IPS-18c (cell line): ENCODE measurements around the gene RPS21.

Experiments
- H3K4me3 ChIP-seq: 2 replicates; pipeline ENCODE4 v1.7.0; 2013; ENCODE audit warnings: low read depth, mild to moderate bottlenecking, low read length, moderate library complexity; ENCODE audit not compliant: insufficient read depth
- H3K9me3 ChIP-seq: one replicate; pipeline ENCODE4 v1.6.1; 2013; ENCODE audit warnings: mild to moderate bottlenecking, low read length, moderate library complexity; ENCODE audit not compliant: control insufficient read depth, insufficient read depth

RPS21 gene

GRCh38 chr20:62351469-62352401 is 35.2 kb upstream of the RPS21 start:
- no peaks in the 10 kb centered on the region for H3K9me3 ChIP-seq
- no peak overlapping the region for H3K4me3 ChIP-seq

DNA sequence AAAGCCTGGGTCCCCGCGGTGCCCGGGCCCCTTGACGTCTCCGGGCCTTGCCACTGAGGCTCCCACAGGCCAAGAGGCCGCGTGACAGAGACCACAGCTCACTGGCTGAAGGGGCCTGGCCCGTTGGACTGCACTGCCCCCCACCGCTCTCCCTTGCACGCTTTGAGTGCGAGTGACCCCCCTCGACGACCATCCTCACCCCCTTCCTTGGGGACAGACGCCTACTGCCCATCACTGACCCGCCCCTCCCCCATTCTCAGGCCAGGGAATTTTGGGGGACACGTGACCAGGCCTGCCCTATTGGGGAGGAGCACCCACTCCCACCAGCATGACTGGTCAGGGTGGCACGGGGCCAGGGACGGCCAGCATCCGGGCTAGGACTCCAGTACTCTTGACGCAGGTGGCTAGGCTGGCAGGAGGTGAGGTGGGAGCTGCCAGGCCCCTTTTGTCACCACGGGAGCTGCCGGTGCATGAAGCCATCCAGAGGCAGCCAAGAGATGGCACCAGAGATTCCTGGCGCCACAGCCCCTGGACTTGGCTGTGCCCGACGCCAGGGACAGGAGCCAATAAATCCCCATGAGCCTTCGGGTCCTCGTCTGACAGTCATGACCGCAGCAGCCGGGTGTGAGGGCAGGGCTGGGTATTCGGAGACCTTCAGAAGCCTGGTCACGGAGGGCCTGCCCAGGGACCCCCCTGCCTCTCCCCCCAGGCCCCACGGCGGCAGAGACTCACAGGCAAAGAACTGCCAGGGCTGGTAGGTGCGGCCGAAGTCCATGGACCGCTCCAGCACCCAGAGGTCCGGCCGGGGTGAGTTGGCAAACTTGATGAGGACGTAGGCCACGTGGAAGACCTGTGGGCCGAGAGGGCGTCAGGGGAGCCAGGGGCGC is 34.3 kb upstream of the RPS21 start:
- Histone ChIP-seq H3K4me3 (no peak overlapping the region), H3K9me3 (no peaks in the 10 kb centered on the region)

DNA sequence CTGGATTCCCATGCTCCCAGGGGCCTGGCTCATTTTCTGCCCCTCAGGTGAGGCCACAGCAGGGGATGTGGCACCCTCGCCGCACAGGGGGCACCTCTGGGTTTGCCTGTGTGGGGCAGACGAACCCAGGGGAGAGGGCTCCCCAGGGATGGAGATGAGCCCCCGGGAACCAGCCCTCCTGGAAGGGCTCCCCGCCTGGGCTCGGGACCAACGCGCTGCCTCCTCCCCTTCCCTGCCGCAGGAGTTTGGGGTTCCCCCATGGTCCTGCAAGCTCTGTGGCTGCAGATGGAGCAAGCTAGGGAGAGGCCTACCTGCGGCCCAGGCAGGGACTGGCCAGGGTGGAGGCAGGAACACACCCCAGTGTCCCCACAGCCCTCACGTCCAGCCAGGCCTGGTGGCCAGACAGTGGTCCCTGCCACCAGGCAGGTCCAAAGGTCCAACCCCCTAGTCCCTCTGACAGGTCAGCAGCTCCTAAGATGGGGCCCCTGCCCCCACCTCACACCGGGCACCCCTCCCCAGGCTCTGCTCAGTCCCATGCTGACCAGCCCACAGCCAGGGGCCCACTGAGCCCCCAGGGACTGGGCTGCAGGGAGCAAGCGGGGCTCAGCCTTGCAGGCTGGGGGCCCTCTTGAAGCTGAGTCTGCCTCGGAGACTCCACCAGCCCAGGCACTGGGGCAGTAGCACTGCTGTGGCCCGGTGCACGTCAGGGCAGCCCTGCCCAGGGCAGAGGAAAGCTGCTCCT is 33.4 kb upstream of the RPS21 start:
- no peaks in the 10 kb centered on the region for H3K9me3 ChIP-seq
- H3K4me3 ChIP-seq: no peak overlapping the region

- Histone ChIP-seq H3K9me3 (no peaks in the 10 kb centered on the region), H3K4me3 (no peak overlapping the region)
These were observed 32.7 kb upstream of the RPS21 start for GRCh38 chr20:62354031-62354808.

GRCh38 chr20:62354811-62355341 is 32.0 kb upstream of the RPS21 start:
- peak overlapping the region; percentile 15; the same call in 1 of the 2 replicates for H3K4me3 ChIP-seq
- H3K9me3 ChIP-seq: no peaks in the 10 kb centered on the region

DNA sequence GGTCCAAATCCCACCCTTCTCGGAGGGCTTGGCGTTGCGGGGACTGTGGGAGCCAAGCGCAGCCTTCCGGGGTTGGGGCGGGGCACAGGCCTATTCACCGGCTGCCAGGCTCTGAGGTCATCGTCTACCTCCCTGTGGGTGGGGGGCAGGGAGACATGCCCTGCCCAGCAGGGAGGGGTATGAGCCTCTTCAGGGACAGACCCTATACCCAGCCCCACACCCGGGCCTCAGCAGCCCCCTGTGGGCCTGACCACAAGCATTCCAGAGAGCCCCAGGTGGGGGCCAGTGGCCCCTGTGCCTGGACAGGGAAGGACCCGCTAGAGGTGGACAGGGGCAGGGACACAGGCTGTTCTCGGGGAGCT is 31.4 kb upstream of the RPS21 start:
- H3K4me3 ChIP-seq: 0 out of 2 replicates have a peak overlapping the region, but pooled peaks have one; percentile 15
- H3K9me3 ChIP-seq: no peaks in the 10 kb centered on the region

GRCh38 chr20:62355878-62356588 is 30.9 kb upstream of the RPS21 start:
- H3K9me3 ChIP-seq: no peaks in the 10 kb centered on the region
- no peak overlapping the region for H3K4me3 ChIP-seq

DNA sequence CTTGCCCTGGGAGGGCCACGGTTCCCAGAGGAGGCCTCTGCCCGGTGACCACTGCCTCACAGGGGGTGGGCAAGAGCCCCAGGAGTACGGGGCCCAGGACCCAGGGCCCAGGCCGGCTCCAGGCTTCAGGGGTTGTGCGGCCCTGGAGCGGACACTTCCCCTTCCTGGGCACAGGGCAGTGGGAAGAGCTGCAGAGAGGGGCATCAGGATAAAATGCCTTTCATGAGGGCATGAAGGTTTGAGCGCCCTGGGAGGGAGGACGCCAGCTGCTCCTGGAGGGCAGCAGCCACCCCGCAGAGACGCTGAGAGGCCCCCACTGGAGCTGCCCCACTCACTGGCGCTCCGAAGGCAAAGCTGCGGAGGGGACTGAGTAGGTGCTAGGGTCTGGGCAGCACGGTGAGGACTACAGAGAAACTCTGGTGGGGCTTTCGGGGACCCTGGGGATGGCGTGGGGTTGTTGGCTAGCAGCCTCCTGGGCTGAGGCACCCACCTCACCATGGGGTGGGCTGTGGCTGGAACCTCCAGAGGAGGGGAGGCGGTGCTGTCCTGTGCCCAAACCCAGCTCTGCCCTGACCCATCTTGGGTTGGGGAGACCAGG is 30.2 kb upstream of the RPS21 start:
- no peaks in the 10 kb centered on the region for H3K9me3 ChIP-seq
- no peak overlapping the region for H3K4me3 ChIP-seq

DNA sequence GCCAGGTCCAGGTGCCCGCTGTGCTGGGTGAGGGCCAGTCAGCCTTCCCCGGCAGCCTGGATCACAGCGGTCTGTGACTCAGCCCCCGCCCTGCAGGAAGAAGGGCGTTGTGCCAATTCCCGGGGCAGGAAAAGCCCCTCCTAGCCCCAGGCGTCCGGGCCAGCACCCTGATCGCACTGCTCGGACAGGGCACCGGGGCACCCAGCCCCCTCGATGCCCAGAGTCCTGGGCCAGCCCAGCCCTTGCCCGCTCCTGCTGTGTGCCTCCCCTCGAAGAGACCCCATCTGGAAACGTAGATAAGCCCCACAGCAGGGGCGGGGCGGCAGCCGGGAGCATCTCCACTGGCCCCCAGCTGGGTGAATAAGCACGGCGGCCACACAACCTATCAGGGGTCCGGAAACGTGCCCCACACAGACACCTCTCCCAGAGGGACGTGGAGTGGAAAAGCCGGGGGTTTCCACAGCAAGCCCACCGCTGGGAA is 29.7 kb upstream of the RPS21 start:
- H3K4me3 ChIP-seq: no peak overlapping the region
- no peaks in the 10 kb centered on the region for H3K9me3 ChIP-seq

GRCh38 chr20:62357681-62358080 is 29.2 kb upstream of the RPS21 start:
- H3K4me3 ChIP-seq: no peak overlapping the region

DNA sequence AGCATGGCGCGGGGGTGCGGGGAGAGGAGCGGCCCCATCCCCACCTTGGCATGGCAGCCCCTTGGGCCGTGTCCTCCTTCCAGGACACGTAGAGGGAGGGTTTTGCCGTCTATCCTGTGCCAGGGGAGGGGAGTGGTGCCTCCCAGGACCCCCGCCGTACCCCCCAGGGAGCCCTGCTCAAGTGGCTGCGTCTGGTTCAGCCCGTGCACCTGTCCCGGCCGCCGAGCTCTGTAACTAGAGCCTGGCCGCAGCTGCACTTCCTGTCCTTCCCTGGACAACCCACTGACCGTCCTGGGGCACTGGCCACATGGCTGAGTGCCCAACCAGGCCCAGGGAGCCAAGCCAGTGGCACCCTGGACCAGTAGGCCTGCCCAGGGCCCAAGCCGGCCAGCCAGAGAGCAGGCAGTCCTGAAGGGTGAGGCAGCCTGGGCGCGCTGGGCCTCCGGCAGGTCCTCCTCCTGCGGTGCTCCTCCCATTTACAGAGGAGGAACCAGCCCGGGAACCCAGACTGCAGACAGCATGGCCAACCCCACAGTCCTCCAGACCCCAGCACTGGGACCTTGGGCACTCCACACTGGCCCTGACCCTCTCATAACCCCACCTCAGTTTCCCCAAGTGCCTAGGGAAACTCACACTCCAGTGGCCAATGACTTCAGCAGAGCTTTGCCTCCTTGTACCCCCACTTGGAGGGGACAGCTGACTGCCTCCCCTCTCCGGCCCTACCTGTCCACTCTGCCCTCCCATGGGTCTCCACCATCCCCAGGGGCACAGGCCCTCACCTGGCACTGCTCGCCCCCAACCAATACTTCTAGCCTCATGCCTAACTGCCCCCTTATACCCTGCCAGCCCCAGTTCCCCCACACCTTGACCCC is 28.5 kb upstream of the RPS21 start:
- Histone ChIP-seq H3K9me3 (no peaks in the 10 kb centered on the region), H3K4me3 (no peak overlapping the region)

More at GRCh38 chr20:62357681-62358080, 29.2 kb upstream of the RPS21 start:
- no peaks in the 10 kb centered on the region for H3K9me3 ChIP-seq

GRCh38 chr20:62359043-62359490 is 27.8 kb upstream of the RPS21 start:
- no peak overlapping the region for H3K4me3 ChIP-seq
- no peaks in the 10 kb centered on the region for H3K9me3 ChIP-seq

DNA sequence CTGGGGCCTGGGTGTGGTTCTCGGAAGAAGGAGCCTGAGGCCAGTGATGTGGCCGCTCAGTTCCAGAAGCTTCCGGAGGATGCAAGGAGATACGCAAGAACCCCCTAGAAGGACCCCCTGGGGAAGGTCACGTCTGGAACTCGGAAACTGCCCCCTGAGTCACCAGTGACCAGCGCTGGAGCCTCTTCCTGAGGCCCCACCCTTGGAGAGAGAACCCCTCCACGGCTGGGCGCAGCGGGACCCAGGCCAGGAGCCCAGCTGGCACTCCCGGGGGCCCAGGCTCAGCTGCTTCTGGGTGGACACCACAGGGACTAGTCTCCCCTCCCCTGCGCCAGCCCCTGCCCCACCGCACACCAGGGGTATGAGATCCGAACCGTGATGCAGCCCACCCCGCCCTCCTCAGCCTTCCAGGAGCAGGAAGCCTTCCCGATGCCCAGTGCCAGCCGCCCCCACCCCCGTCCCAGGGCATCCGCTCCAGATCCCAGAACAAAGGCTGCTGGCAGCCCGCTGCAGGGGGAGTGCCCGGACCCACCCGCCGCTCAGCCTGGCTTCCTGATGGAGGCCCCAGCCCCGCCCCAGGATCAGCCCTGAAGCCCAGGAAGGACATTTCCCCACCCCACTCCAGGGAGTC is 27.3 kb upstream of the RPS21 start:
- H3K9me3 ChIP-seq: no peaks in the 10 kb centered on the region
- no peak overlapping the region for H3K4me3 ChIP-seq
